ENCODE results near the gene SPATA31E1. TPM values are rescaled to one million over a fixed set of nuclear protein-coding genes. Genes with fewer than 3 reads are reported as not detected.

SPATA31E1 gene
- total RNA-seq, 1 donor from 2014 or later = not detected

- Mint-ChIP-seq H3K4me1 (ENCODE audit: low read depth) (peaks cover 3% of the 10 kb centered on the region), H3K27me3 (ENCODE audit: low read depth) (no peaks in the 10 kb centered on the region), H3K9me3 (no peaks in the 10 kb centered on the region), H3K4me3 (ENCODE audit: low read depth) (no peak overlapping the region), H3K36me3 (ENCODE audit: low read depth) (no peaks in the 10 kb centered on the region), H3K27ac (no peak overlapping the region)
- intact Hi-C loops (cut with micrococcal nuclease) = no loop called here
- no peak for DNase-seq (ENCODE audit: low spot score)
These were observed 597 bp downstream of the SPATA31E1 start for GRCh38 chr9:87883274-87883673.

GRCh38 chr9:87883990-87884389 is 1.3 kb downstream of the SPATA31E1 start:
- intact Hi-C loops (cut with micrococcal nuclease) = no loop called here
- no peak for DNase-seq (ENCODE audit: low spot score)
- H3K27me3 Mint-ChIP-seq (ENCODE audit: low read depth) = no peaks in the 10 kb centered on the region
- H3K4me1 Mint-ChIP-seq (ENCODE audit: low read depth) = no peaks in the 10 kb centered on the region
- no peak overlapping the region for H3K4me3 Mint-ChIP-seq (ENCODE audit: low read depth)
- H3K9me3 Mint-ChIP-seq = no peaks in the 10 kb centered on the region
- no peak overlapping the region for H3K27ac Mint-ChIP-seq
- no peaks in the 10 kb centered on the region for H3K36me3 Mint-ChIP-seq (ENCODE audit: low read depth)

- Mint-ChIP-seq H3K36me3 (ENCODE audit: low read depth) (no peaks in the 10 kb centered on the region), H3K4me1 (ENCODE audit: low read depth) (no peaks in the 10 kb centered on the region), H3K4me3 (ENCODE audit: low read depth) (no peak overlapping the region), H3K9me3 (no peaks in the 10 kb centered on the region), H3K27me3 (ENCODE audit: low read depth) (no peaks in the 10 kb centered on the region), H3K27ac (no peak overlapping the region)
- DNase-seq (ENCODE audit: low spot score) = no peak
- intact Hi-C loops (cut with micrococcal nuclease) = no loop called here
These were observed 2.1 kb downstream of the SPATA31E1 start for GRCh38 chr9:87884578-87885459.

GRCh38 chr9:87885484-87886189 is 3.0 kb downstream of the SPATA31E1 start:
- Mint-ChIP-seq H3K4me1 (ENCODE audit: low read depth) (no peaks in the 10 kb centered on the region), H3K27me3 (ENCODE audit: low read depth) (no peaks in the 10 kb centered on the region), H3K9me3 (no peaks in the 10 kb centered on the region), H3K27ac (no peak overlapping the region), H3K36me3 (ENCODE audit: low read depth) (no peaks in the 10 kb centered on the region), H3K4me3 (ENCODE audit: low read depth) (no peak overlapping the region)
- intact Hi-C loops (cut with micrococcal nuclease) = no loop called here
- no peak for DNase-seq (ENCODE audit: low spot score)

GRCh38 chr9:87886210-87886932 is 3.7 kb downstream of the SPATA31E1 start:
- H3K27me3 Mint-ChIP-seq (ENCODE audit: low read depth) = no peaks in the 10 kb centered on the region
- DNase-seq (ENCODE audit: low spot score) = no peak
- no peak overlapping the region for H3K4me3 Mint-ChIP-seq (ENCODE audit: low read depth)
- intact Hi-C loops (cut with micrococcal nuclease) = no loop called here
- no peaks in the 10 kb centered on the region for H3K4me1 Mint-ChIP-seq (ENCODE audit: low read depth)
- no peak overlapping the region for H3K27ac Mint-ChIP-seq
- H3K9me3 Mint-ChIP-seq = no peaks in the 10 kb centered on the region
- no peaks in the 10 kb centered on the region for H3K36me3 Mint-ChIP-seq (ENCODE audit: low read depth)

GRCh38 chr9:87886933-87887505 is 4.3 kb downstream of the SPATA31E1 start:
- intact Hi-C loops (cut with micrococcal nuclease) = no loop called here
- no peak overlapping the region for H3K4me3 Mint-ChIP-seq (ENCODE audit: low read depth)
- no peak for DNase-seq (ENCODE audit: low spot score)

GRCh38 chr9:87887661-87888480 is 5.2 kb downstream of the SPATA31E1 start:
- intact Hi-C loops (cut with micrococcal nuclease) = no loop called here
- H3K9me3 Mint-ChIP-seq = no peaks in the 10 kb centered on the region
- H3K27me3 Mint-ChIP-seq (ENCODE audit: low read depth) = peaks cover 5% of the 10 kb centered on the region
- no peaks in the 10 kb centered on the region for H3K36me3 Mint-ChIP-seq (ENCODE audit: low read depth)
- H3K4me3 Mint-ChIP-seq (ENCODE audit: low read depth) = no peak overlapping the region
- DNase-seq (ENCODE audit: low spot score) = no peak
- peaks cover under 1% of the 10 kb centered on the region for H3K4me1 Mint-ChIP-seq (ENCODE audit: low read depth)
- H3K27ac Mint-ChIP-seq = no peak overlapping the region

More at GRCh38 chr9:87886933-87887505, 4.3 kb downstream of the SPATA31E1 start:
- Mint-ChIP-seq H3K27me3 (ENCODE audit: low read depth) (no peaks in the 10 kb centered on the region), H3K9me3 (no peaks in the 10 kb centered on the region), H3K36me3 (ENCODE audit: low read depth) (no peaks in the 10 kb centered on the region), H3K27ac (no peak overlapping the region), H3K4me1 (ENCODE audit: low read depth) (no peaks in the 10 kb centered on the region)

- Mint-ChIP-seq H3K4me3 (ENCODE audit: low read depth) (no peak overlapping the region), H3K9me3 (no peaks in the 10 kb centered on the region), H3K4me1 (ENCODE audit: low read depth) (peaks cover 2% of the 10 kb centered on the region), H3K36me3 (ENCODE audit: low read depth) (no peaks in the 10 kb centered on the region), H3K27me3 (ENCODE audit: low read depth) (peaks cover 5% of the 10 kb centered on the region), H3K27ac (no peak overlapping the region)
- DNase-seq (ENCODE audit: low spot score) = no peak
- intact Hi-C loops (cut with micrococcal nuclease) = no loop called here
These were observed 5.8 kb downstream of the SPATA31E1 start for GRCh38 chr9:87888501-87888900.

GRCh38 chr9:87889065-87889881 is 6.6 kb downstream of the SPATA31E1 start:
- DNase-seq (ENCODE audit: low spot score) = no peak
- Mint-ChIP-seq H3K4me3 (ENCODE audit: low read depth) (no peak overlapping the region), H3K27ac (no peak overlapping the region), H3K4me1 (ENCODE audit: low read depth) (peaks cover 2% of the 10 kb centered on the region), H3K9me3 (no peaks in the 10 kb centered on the region), H3K36me3 (ENCODE audit: low read depth) (no peaks in the 10 kb centered on the region), H3K27me3 (ENCODE audit: low read depth) (peaks cover 10% of the 10 kb centered on the region)
- intact Hi-C loops (cut with micrococcal nuclease) = no loop called here

GRCh38 chr9:87889882-87890252 is 7.2 kb downstream of the SPATA31E1 start:
- Mint-ChIP-seq H3K27ac (no peak overlapping the region), H3K4me1 (ENCODE audit: low read depth) (peaks cover 2% of the 10 kb centered on the region), H3K4me3 (ENCODE audit: low read depth) (no peak overlapping the region), H3K27me3 (ENCODE audit: low read depth) (peaks cover 12% of the 10 kb centered on the region), H3K36me3 (ENCODE audit: low read depth) (no peaks in the 10 kb centered on the region), H3K9me3 (no peaks in the 10 kb centered on the region)
- intact Hi-C loops (cut with micrococcal nuclease) = no loop called here
- no peak for DNase-seq (ENCODE audit: low spot score)

GRCh38 chr9:87890837-87891236 is 8.2 kb downstream of the SPATA31E1 start:
- Mint-ChIP-seq H3K4me1 (ENCODE audit: low read depth) (peaks cover 2% of the 10 kb centered on the region), H3K9me3 (no peaks in the 10 kb centered on the region), H3K36me3 (ENCODE audit: low read depth) (no peaks in the 10 kb centered on the region), H3K27ac (no peak overlapping the region), H3K27me3 (ENCODE audit: low read depth) (peaks cover 12% of the 10 kb centered on the region), H3K4me3 (ENCODE audit: low read depth) (no peak overlapping the region)
- no peak for DNase-seq (ENCODE audit: low spot score)
- intact Hi-C loops (cut with micrococcal nuclease) = no loop called here

Measured in activated T-helper 2 cell treated with anti-CD3 and anti-CD28 coated beads, Interferon-gamma antibody, Interleukin-2, Interleukin-4, amounts not matched to agents 10 μg/mL and 5 μg/mL and 100 μg/mL, durations not matched to agents 14 hours and 24 hours and 36 hours (primary cell).